GM21786 (cell line): ENCODE results near the gene KRTAP2-4.
"Not testable (repeated sequence)": the region's sequence is repeated elsewhere in the genome, so short reads cannot be mapped to it uniquely, and the experiment has no call there.

Source experiments
- ATAC-seq: cut with Tn5 transposase; IDR thresholded peaks from one replicate; pipeline ENCODE4 v1.9.1; 2021; ENCODE audit not compliant: unreplicated experiment

Gene KRTAP2-4

GRCh38 chr17:41065829-41066624 lies at the start of gene KRTAP2-4:
TSS of gene KRTAP2-4 (minus strand) at chr17:41065879. CDS start at chr17:41065845, 34 bp downstream.
- no peak for ATAC-seq

GRCh38 chr17:41111151-41111885 lies 45.6 kb upstream of the KRTAP2-4 start:
- ATAC-seq: no peak

GRCh38 chr17:41108728-41109386 lies 43.2 kb upstream of the KRTAP2-4 start:
- ATAC-seq: not testable (repeated sequence)

GRCh38 chr17:41107941-41108450 lies 42.3 kb upstream of the KRTAP2-4 start:
- no peak for ATAC-seq

GRCh38 chr17:41105347-41105746 lies 39.7 kb upstream of the KRTAP2-4 start, which contains the start of gene KRTAP4-9:
TSS of gene KRTAP4-9 (plus strand) at chr17:41105389. CDS start at chr17:41105389, 0 bp downstream.
- ATAC-seq: not testable (repeated sequence)

GRCh38 chr17:41104386-41105038 lies 38.8 kb upstream of the KRTAP2-4 start:
- ATAC-seq: not testable (repeated sequence)

- ATAC-seq: no peak
Observed at GRCh38 chr17:41103896-41104295, 38.2 kb upstream of the KRTAP2-4 start.

- no peak for ATAC-seq
Observed at GRCh38 chr17:41101586-41102259, 36.0 kb upstream of the KRTAP2-4 start, which contains the start of gene KRTAP4-16. TSS of gene KRTAP4-16 (minus strand) at chr17:41102209. CDS start at chr17:41102209, 0 bp downstream.

- not testable (repeated sequence) for ATAC-seq
Observed at GRCh38 chr17:41099682-41100480, 34.2 kb upstream of the KRTAP2-4 start.

- no peak for ATAC-seq
Observed at GRCh38 chr17:41098481-41098880, 32.8 kb upstream of the KRTAP2-4 start.

- ATAC-seq: no peak
Observed at GRCh38 chr17:41098042-41098441, 32.4 kb upstream of the KRTAP2-4 start, which contains the start of gene KRTAP4-8. TSS of gene KRTAP4-8 (minus strand) at chr17:41098142. CDS start at chr17:41098084, 58 bp downstream.

GRCh38 chr17:41096055-41096454 lies 30.4 kb upstream of the KRTAP2-4 start:
- no peak for ATAC-seq

- ATAC-seq: not testable (repeated sequence)
Observed at GRCh38 chr17:41088760-41089352, 23.2 kb upstream of the KRTAP2-4 start.

- not testable (repeated sequence) for ATAC-seq
Observed at GRCh38 chr17:41084100-41084856, 18.6 kb upstream of the KRTAP2-4 start, which contains the start of gene KRTAP4-7. TSS of gene KRTAP4-7 (plus strand) at chr17:41084150. CDS start at chr17:41084207, 57 bp downstream.

- not testable (repeated sequence) for ATAC-seq
Observed at GRCh38 chr17:41083427-41083826, 17.7 kb upstream of the KRTAP2-4 start.

- ATAC-seq: no peak
Observed at GRCh38 chr17:41082626-41083025, 16.9 kb upstream of the KRTAP2-4 start.

- no peak for ATAC-seq
Observed at GRCh38 chr17:41076788-41077187, 11.1 kb upstream of the KRTAP2-4 start.

GRCh38 chr17:41073676-41074075 lies 8.0 kb upstream of the KRTAP2-4 start:
- no peak for ATAC-seq
